Measurements from ENCODE around the gene QSER1.

GRCh38 chr11:32991427-32991826, 98.8 kb downstream of the QSER1 start:
- no peak for TF ChIP-seq EP300 (IDR thresholded peaks at IDR 0.05; ENCODE audit: borderline replicate concordance in 1 of 2, control insufficient read depth in 1 of 2, low read depth in 2 of 2, low read length in 2 of 2)
- TF ChIP-seq ATF2 (IDR thresholded peaks at IDR 0.05; ENCODE audit: low read length): no peak
- no peak for TF ChIP-seq ZBTB33 (IDR thresholded peaks at IDR 0.05)
- TF ChIP-seq YY1 (IDR thresholded peaks at IDR 0.05; ENCODE audit: low read depth, low read length): no peak
- TF ChIP-seq EZH2 (IDR thresholded peaks at IDR 0.05; ENCODE audit: borderline replicate concordance, control insufficient read depth, low read depth, low read length): no peak
- TF ChIP-seq CTCF (IDR thresholded peaks at IDR 0.05 in 2 of 3, conservative IDR thresholded peaks at IDR 0.05 in 1 of 3; ENCODE audit: control insufficient read depth in 2 of 3, extremely low read depth in 1 of 3, insufficient read depth in 1 of 3, low read depth in 3 of 3, low read length in 3 of 3): no peak
- no peak for TF ChIP-seq MTA3 (IDR thresholded peaks at IDR 0.05; ENCODE audit: borderline replicate concordance, low read length)
- TF ChIP-seq CHD1 (IDR thresholded peaks at IDR 0.05; ENCODE audit: low read depth, low read length): no peak
- no peak for TF ChIP-seq PML (IDR thresholded peaks at IDR 0.05; ENCODE audit: low read length)
- no peak for TF ChIP-seq NRF1 (conservative IDR thresholded peaks at IDR 0.05; ENCODE audit: low read depth, low read length)
- TF ChIP-seq ELK1 (IDR thresholded peaks at IDR 0.05; ENCODE audit: low read depth, low read length): no peak
- no peak for TF ChIP-seq CEBPB (IDR thresholded peaks at IDR 0.05; ENCODE audit: borderline replicate concordance in 1 of 2, low read depth in 2 of 2, low read length in 2 of 2)
- no peak for TF ChIP-seq REST (IDR thresholded peaks at IDR 0.05; ENCODE audit: low read depth, low read length)
- TF ChIP-seq RAD21 (IDR thresholded peaks at IDR 0.05; ENCODE audit: insufficient read depth, low read depth, low read length): no peak

Measured in GM12878 (cell line).